ENCODE data around the gene CTTNBP2NL.

GRCh38 chr1:112391603-112391940, 4.4 kb upstream of the CTTNBP2NL start:
- TF ChIP-seq, protein P1, sequence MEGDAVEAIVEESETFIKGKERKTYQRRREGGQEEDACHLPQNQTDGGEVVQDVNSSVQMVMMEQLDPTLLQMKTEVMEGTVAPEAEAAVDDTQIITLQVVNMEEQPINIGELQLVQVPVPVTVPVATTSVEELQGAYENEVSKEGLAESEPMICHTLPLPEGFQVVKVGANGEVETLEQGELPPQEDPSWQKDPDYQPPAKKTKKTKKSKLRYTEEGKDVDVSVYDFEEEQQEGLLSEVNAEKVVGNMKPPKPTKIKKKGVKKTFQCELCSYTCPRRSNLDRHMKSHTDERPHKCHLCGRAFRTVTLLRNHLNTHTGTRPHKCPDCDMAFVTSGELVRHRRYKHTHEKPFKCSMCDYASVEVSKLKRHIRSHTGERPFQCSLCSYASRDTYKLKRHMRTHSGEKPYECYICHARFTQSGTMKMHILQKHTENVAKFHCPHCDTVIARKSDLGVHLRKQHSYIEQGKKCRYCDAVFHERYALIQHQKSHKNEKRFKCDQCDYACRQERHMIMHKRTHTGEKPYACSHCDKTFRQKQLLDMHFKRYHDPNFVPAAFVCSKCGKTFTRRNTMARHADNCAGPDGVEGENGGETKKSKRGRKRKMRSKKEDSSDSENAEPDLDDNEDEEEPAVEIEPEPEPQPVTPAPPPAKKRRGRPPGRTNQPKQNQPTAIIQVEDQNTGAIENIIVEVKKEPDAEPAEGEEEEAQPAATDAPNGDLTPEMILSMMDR (IDR thresholded peaks at IDR 0.05): no peak
- no peak for TF ChIP-seq EP300 (IDR thresholded peaks at IDR 0.05; ENCODE audit: low read depth)
